SU-DHL-6 (cell line): ENCODE data around the gene GPHN.

Source experiments
- CTCF ChIP-seq: fragments of 200-600 bp; sonication (generic); IDR thresholded peaks from one replicate; pipeline ENCODE4 v1.5.1; 2017; ENCODE audit warnings: antibody characterized with exemption, mild to moderate bottlenecking, low read length, moderate library complexity; ENCODE audit not compliant: insufficient read depth, poor library complexity, severe bottlenecking
- EZH2phosphoT487 ChIP-seq: fragments of 200-600 bp; sonication (generic), shearing (Covaris generic); conservative IDR thresholded peaks from 2 replicates; pipeline ENCODE4 v1.6.1; 2018; ENCODE audit warnings: mild to moderate bottlenecking, antibody characterized with exemption, low read length, moderate library complexity, mixed read lengths

DNA sequence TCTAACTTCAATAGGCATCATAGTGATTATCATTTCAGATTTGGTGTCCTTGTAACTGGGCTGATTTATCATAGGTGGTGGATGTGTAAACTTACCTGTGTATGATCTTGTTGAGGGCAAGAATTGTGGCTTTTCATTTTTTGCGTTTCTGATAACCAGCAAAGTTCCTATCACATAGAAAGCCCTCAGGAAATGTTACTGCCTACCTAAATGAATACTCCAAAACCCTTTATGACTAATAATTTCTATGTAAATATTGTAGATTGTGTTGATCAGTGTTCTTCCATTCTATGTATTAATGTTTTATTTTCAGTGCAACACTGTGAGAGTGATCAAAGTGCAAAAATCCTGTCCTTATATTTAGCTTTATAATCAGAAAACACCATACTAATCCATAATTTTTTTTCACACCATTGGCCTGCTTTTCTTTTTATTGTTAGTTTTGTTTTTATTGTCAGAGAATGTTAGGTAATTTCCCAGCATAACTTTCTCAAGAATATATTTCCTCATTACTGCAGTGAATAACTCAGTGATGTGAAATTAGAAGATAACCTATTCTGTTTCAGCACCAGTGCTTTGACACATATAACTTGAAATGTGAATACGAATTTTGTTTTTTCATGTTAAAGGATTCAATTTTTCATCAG is 94.1 kb downstream of the GPHN start:
- TF ChIP-seq CTCF = no peak
- no peak for TF ChIP-seq EZH2phosphoT487
